OCI-LY7 (cell line): Measurements from ENCODE around the gene ISG15.

Experiments
- EZH2phosphoT487 ChIP-seq: fragments of 200-600 bp; sonication (generic); IDR thresholded peaks from 2 replicates; pipeline ENCODE4 v1.6.1; 2018; ENCODE audit warnings: low read depth, borderline replicate concordance, mild to moderate bottlenecking, mixed run types, antibody characterized with exemption, low read length, moderate library complexity, mixed read lengths
- TF ChIP-seq, protein P1 (sequence below): fragments of 200-600 bp; sonication (generic); conservative IDR thresholded peaks from 2 replicates; pipeline ENCODE4 v1.5.1; 2014; ENCODE audit warnings: mild to moderate bottlenecking, antibody characterized with exemption, low read length, moderate library complexity, mixed read lengths

DNA sequence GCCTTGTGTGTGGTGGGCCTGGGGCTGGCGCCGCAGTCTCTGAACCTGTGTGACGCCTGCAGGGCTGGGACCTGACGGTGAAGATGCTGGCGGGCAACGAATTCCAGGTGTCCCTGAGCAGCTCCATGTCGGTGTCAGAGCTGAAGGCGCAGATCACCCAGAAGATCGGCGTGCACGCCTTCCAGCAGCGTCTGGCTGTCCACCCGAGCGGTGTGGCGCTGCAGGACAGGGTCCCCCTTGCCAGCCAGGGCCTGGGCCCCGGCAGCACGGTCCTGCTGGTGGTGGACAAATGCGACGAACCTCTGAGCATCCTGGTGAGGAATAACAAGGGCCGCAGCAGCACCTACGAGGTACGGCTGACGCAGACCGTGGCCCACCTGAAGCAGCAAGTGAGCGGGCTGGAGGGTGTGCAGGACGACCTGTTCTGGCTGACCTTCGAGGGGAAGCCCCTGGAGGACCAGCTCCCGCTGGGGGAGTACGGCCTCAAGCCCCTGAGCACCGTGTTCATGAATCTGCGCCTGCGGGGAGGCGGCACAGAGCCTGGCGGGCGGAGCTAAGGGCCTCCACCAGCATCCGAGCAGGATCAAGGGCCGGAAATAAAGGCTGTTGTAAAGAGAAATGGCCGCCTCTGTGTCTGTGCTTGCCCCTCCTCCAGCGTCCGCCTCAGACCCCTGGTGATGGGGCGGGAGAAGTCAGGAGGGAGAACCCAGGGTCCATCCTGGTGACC, 788 bp downstream of the ISG15 start:
- TF ChIP-seq, protein P1, sequence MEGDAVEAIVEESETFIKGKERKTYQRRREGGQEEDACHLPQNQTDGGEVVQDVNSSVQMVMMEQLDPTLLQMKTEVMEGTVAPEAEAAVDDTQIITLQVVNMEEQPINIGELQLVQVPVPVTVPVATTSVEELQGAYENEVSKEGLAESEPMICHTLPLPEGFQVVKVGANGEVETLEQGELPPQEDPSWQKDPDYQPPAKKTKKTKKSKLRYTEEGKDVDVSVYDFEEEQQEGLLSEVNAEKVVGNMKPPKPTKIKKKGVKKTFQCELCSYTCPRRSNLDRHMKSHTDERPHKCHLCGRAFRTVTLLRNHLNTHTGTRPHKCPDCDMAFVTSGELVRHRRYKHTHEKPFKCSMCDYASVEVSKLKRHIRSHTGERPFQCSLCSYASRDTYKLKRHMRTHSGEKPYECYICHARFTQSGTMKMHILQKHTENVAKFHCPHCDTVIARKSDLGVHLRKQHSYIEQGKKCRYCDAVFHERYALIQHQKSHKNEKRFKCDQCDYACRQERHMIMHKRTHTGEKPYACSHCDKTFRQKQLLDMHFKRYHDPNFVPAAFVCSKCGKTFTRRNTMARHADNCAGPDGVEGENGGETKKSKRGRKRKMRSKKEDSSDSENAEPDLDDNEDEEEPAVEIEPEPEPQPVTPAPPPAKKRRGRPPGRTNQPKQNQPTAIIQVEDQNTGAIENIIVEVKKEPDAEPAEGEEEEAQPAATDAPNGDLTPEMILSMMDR = no peak
- TF ChIP-seq EZH2phosphoT487 = no peak
